ENCODE results near the gene GULP1.
"Not testable (repeated sequence)": the region's sequence is repeated elsewhere in the genome, so short reads cannot be mapped to it uniquely, and the experiment has no call there.

GULP1 gene

GRCh38 chr2:188522517-188522916 lies 230.8 kb downstream of the GULP1 start:
- DNase-seq (ENCODE audit: extremely low read depth in 1 of 2, low read depth in 1 of 2): no peak

DNA sequence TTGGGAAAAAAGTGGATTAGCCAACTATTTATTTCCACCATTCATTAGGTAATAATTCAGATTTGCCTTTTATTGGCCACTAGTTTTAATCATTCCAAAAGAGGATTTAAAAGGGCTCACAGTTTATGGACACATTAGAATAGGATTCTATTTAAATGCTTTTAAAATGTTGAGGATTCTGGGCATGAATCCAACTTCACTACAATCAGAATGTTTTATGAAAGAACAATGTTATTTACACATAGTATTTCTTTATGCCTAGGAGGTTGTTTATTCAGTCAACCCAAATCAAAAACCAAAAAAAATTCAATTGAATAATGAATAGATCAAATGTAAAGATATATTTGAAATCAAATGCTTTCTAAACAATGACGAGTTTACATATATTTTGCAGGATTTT lies 232.2 kb downstream of the GULP1 start:
- no peak for DNase-seq (ENCODE audit: extremely low read depth in 1 of 2, low read depth in 1 of 2)

GRCh38 chr2:188524519-188525113 lies 232.9 kb downstream of the GULP1 start:
- no peak for DNase-seq (ENCODE audit: extremely low read depth in 1 of 2, low read depth in 1 of 2)

DNA sequence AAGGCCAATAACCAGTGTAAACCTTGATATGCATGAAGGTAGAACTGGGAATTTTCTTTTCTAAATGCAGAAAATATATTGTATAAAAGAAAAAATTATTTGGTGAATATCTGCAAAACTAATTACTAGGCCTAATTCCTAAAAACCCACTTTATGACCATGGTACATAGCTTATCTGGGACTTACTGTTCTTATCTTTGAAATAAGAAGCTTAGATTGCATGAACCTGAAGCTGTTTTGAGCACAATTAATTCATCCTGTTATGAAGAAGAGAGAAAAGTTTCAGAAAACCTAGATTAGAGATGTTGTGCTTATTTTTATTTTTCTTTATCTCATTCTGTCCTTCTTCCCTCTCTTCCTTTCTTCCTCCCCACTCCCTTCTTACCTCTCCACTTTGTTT lies 235.0 kb downstream of the GULP1 start:
- no peak for DNase-seq (ENCODE audit: extremely low read depth in 1 of 2, low read depth in 1 of 2)

GRCh38 chr2:188527141-188527540 lies 235.5 kb downstream of the GULP1 start:
- DNase-seq (ENCODE audit: extremely low read depth in 1 of 2, low read depth in 1 of 2): no peak

DNA sequence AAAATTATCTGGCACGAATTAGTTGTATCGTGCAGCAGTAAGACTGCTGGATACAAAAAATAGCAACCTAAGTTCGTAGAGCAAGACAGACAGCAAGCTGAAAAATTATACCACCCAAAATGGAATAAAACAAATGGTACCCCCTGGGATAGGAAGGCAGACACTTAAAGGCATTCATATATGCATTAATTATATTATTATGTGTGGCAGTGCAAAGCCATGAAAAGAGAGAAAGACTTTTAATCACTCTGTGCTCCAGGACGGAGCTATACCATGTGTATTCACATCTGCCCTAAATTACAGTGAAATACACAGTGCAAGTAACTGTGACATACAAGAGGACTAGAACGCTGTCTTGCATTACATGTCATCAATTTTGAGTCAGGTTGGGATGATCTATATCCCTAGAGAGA lies 235.9 kb downstream of the GULP1 start:
- no peak for DNase-seq (ENCODE audit: extremely low read depth in 1 of 2, low read depth in 1 of 2)

- DNase-seq (ENCODE audit: extremely low read depth in 1 of 2, low read depth in 1 of 2): no peak
These were observed 238.0 kb downstream of the GULP1 start for GRCh38 chr2:188529710-188530109.

- no peak for DNase-seq (ENCODE audit: extremely low read depth in 1 of 2, low read depth in 1 of 2)
These were observed 243.2 kb downstream of the GULP1 start for GRCh38 chr2:188534875-188535274.

- no peak for DNase-seq (ENCODE audit: extremely low read depth in 1 of 2, low read depth in 1 of 2)
These were observed 260.0 kb downstream of the GULP1 start for GRCh38 chr2:188551671-188552070.

- DNase-seq (ENCODE audit: extremely low read depth in 1 of 2, low read depth in 1 of 2): no peak
These were observed 265.4 kb downstream of the GULP1 start for GRCh38 chr2:188557081-188557480.

GRCh38 chr2:188559455-188559854 lies 267.8 kb downstream of the GULP1 start:
- not testable (repeated sequence) for DNase-seq (ENCODE audit: extremely low read depth in 1 of 2, low read depth in 1 of 2)

DNA sequence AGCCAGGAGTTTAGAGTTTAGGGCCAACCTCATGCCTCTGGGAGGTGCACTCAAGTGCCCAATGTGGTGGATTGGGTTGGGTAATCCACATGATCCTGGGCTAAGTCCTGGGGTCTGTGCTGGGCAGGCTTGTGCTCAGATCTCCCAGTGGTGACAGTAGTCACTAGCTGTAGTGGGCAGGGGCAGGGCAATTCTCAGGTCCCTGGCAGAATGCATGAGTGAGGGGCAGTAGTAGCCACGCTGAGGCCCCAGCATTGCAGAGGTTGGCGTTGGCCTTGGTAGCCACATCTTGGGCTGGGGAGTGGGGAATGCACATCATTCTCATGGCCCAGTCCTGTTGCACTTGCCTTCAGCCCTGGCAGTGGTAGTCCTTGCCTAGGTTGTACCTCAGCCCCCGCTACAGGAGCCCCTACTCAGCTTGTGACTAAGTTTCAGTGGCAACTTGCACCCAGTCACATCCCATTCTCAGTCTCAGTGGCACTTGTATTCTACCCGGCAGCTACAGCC lies 269.9 kb downstream of the GULP1 start:
- DNase-seq (ENCODE audit: extremely low read depth in 1 of 2, low read depth in 1 of 2): no peak

- no peak for DNase-seq (ENCODE audit: extremely low read depth in 1 of 2, low read depth in 1 of 2)
These were observed 277.9 kb downstream of the GULP1 start for GRCh38 chr2:188569431-188570165.

- no peak for DNase-seq (ENCODE audit: extremely low read depth in 1 of 2, low read depth in 1 of 2)
These were observed 278.7 kb downstream of the GULP1 start for GRCh38 chr2:188570370-188570769.

- DNase-seq (ENCODE audit: extremely low read depth in 1 of 2, low read depth in 1 of 2): no peak
These were observed 280.0 kb downstream of the GULP1 start for GRCh38 chr2:188571543-188572303.

- no peak for DNase-seq (ENCODE audit: extremely low read depth in 1 of 2, low read depth in 1 of 2)
These were observed 280.9 kb downstream of the GULP1 start for GRCh38 chr2:188572592-188572991.

GRCh38 chr2:188573453-188573852 lies 281.8 kb downstream of the GULP1 start:
- DNase-seq (ENCODE audit: extremely low read depth in 1 of 2, low read depth in 1 of 2): no peak

GRCh38 chr2:188576006-188576405 lies 284.3 kb downstream of the GULP1 start:
- no peak for DNase-seq (ENCODE audit: extremely low read depth in 1 of 2, low read depth in 1 of 2)

- DNase-seq (ENCODE audit: extremely low read depth in 1 of 2, low read depth in 1 of 2): no peak
These were observed 285.0 kb downstream of the GULP1 start for GRCh38 chr2:188576651-188577050.

DNA sequence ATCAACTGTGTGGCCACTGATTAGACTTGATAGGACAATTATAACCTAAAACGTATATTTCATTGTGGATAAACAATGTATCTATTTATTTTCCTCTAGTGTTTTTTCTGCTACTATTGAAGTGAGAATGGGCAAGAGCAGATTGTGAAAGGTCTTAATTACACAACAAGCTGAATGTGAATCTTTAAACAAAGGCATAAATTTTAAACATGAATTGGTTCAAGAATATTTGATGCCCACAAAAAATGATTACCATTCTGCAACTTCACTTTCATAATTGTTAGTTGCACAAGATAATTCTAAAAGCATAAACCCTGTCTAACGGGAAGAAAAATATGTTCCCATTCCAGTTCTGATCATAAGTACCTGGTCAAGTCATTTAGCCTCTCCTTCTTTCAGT lies 285.6 kb downstream of the GULP1 start:
- no peak for DNase-seq (ENCODE audit: extremely low read depth in 1 of 2, low read depth in 1 of 2)

- DNase-seq (ENCODE audit: extremely low read depth in 1 of 2, low read depth in 1 of 2): no peak
These were observed 289.1 kb downstream of the GULP1 start for GRCh38 chr2:188580738-188581137.

GRCh38 chr2:188582211-188582610 lies 290.5 kb downstream of the GULP1 start:
- no peak for DNase-seq (ENCODE audit: extremely low read depth in 1 of 2, low read depth in 1 of 2)

Measured in stimulated activated CD8-positive, alpha-beta memory T cell treated with anti-CD3 and anti-CD28 coated beads, Interleukin-7, amount 100 ng/mL, for 48 hours (primary cell).